Lower lobe of right lung (tissue), 2 donors: Measurements from ENCODE around the gene ST3GAL6. TPM values are rescaled to one million over a fixed set of nuclear protein-coding genes. Genes with fewer than 3 reads are reported as not detected.

Source experiments
- ATAC-seq, 2 donors: fragments of 200-7000 bp; cut with Tn5 transposase; one replicate each; pipeline ENCODE4 v1.9.1; 2020 to 2022; ENCODE audit warnings: mild to moderate bottlenecking in 2 of 2, moderate library complexity in 2 of 2
- DNase-seq: peaks from one replicate; pipeline ENCODE4 v3.0.0-alpha.2; 2020
- H3K27ac ChIP-seq: fragments of 200-600 bp; one replicate; pipeline ENCODE4 v1.8.0; 2022
- H3K27me3 ChIP-seq: fragments of 200-600 bp; one replicate; pipeline ENCODE4 v1.8.0; 2022; ENCODE audit warnings: low read depth
- H3K36me3 ChIP-seq: fragments of 200-600 bp; one replicate; pipeline ENCODE4 v1.8.0; 2022; ENCODE audit warnings: mild to moderate bottlenecking
- H3K4me1 ChIP-seq: fragments of 200-600 bp; one replicate; pipeline ENCODE4 v1.8.0; 2022
- H3K4me3 ChIP-seq: fragments of 200-600 bp; one replicate; pipeline ENCODE4 v1.8.0; 2022; ENCODE audit warnings: mild to moderate bottlenecking
- H3K9me3 ChIP-seq: fragments of 200-600 bp; one replicate; pipeline ENCODE4 v1.8.0; 2022
- CTCF ChIP-seq: fragments of 200-600 bp; IDR thresholded peaks from one replicate; pipeline ENCODE4 v1.8.0; 2022; ENCODE audit warnings: antibody characterized with exemption, mild to moderate bottlenecking
- intact Hi-C: fragments of 100-400 bp; cut with DNase I; formaldehyde crosslinking; loops from one replicate; pipeline ENCODE4 v1.11.0; 2022
- total RNA-seq: library from RNA; stranded (reverse); fragmentation: NEBNext Ultra II Directional; extraction: Animal tissue kit (Norgen Biotek cat#: 25700); gene quantifications from one replicate; pipeline ENCODE4 v1.2.1, GENCODE V29; 2021
- donor health status: DM: no; HTN: yes; CAD: no; lungs with severe emphysema.

Gene ST3GAL6
- total RNA-seq, 1 donor from 2014 or later, result 42.4 TPM

GRCh38 chr3:98746882-98747281 is 16.3 kb upstream of the ST3GAL6 start:
- Histone ChIP-seq H3K9me3 (no peaks in the 10 kb centered on the region), H3K4me1 (peaks cover 5% of the 10 kb centered on the region), H3K4me3 (no peak overlapping the region), H3K27ac (no peak overlapping the region), H3K36me3 (no peaks in the 10 kb centered on the region), H3K27me3 (no peaks in the 10 kb centered on the region)
- intact Hi-C loops, result no loop called here
- TF ChIP-seq CTCF, result no peak
- no peak for DNase-seq
- no peak for ATAC-seq

- Histone ChIP-seq H3K9me3 (no peaks in the 10 kb centered on the region), H3K4me3 (no peak overlapping the region), H3K27ac (no peak overlapping the region), H3K4me1 (no peaks in the 10 kb centered on the region), H3K27me3 (no peaks in the 10 kb centered on the region), H3K36me3 (no peaks in the 10 kb centered on the region)
- peak in 1 of 2 donors; percentile 44 for ATAC-seq
- DNase-seq, result no peak
- intact Hi-C loops, result no loop called here
- no peak for TF ChIP-seq CTCF
Observed at GRCh38 chr3:98750276-98750919, 12.7 kb upstream of the ST3GAL6 start.

GRCh38 chr3:98754483-98754882 is 8.7 kb upstream of the ST3GAL6 start:
- no peak for TF ChIP-seq CTCF
- no peaks in the 10 kb centered on the region for H3K4me1 ChIP-seq
- no peak overlapping the region for H3K27ac ChIP-seq
- intact Hi-C loops, result no loop called here
- ATAC-seq (no peak), DNase-seq (no peak)
- no peaks in the 10 kb centered on the region for H3K27me3 ChIP-seq
- H3K36me3 ChIP-seq, result no peaks in the 10 kb centered on the region
- no peaks in the 10 kb centered on the region for H3K9me3 ChIP-seq
- no peak overlapping the region for H3K4me3 ChIP-seq

GRCh38 chr3:98755601-98756000 is 7.5 kb upstream of the ST3GAL6 start:
- TF ChIP-seq CTCF, result no peak
- DNase-seq, result no peak
- peaks cover 1% of the 10 kb centered on the region for H3K4me1 ChIP-seq
- intact Hi-C loops, result no loop called here
- H3K4me3 ChIP-seq, result no peak overlapping the region
- H3K27me3 ChIP-seq, result no peaks in the 10 kb centered on the region
- H3K27ac ChIP-seq, result no peak overlapping the region
- ATAC-seq, result no peak
- no peaks in the 10 kb centered on the region for H3K36me3 ChIP-seq
- H3K9me3 ChIP-seq, result no peaks in the 10 kb centered on the region

- ATAC-seq (no peak), DNase-seq (no peak)
- no peaks in the 10 kb centered on the region for H3K36me3 ChIP-seq
- no peaks in the 10 kb centered on the region for H3K9me3 ChIP-seq
- peaks cover 41% of the 10 kb centered on the region for H3K4me1 ChIP-seq
- no peak for TF ChIP-seq CTCF
- intact Hi-C loops, result no loop called here
- H3K27ac ChIP-seq, result no peak overlapping the region
- H3K27me3 ChIP-seq, result no peaks in the 10 kb centered on the region
- no peak overlapping the region for H3K4me3 ChIP-seq
Observed at GRCh38 chr3:98759629-98760028, 3.5 kb upstream of the ST3GAL6 start.
